Fibroblast of skin of left biceps (primary cell): Measurements from ENCODE around the gene XCL2.
"Not testable (repeated sequence)": the region's sequence is repeated elsewhere in the genome, so short reads cannot be mapped to it uniquely, and the experiment has no call there.

Experiments
- DNase-seq, 2 experiments: peaks; one replicate each; pipeline ENCODE4 v3.0.0-alpha.2; 2013; ENCODE audit warnings: low read depth in 2 of 2

XCL2 gene

DNA sequence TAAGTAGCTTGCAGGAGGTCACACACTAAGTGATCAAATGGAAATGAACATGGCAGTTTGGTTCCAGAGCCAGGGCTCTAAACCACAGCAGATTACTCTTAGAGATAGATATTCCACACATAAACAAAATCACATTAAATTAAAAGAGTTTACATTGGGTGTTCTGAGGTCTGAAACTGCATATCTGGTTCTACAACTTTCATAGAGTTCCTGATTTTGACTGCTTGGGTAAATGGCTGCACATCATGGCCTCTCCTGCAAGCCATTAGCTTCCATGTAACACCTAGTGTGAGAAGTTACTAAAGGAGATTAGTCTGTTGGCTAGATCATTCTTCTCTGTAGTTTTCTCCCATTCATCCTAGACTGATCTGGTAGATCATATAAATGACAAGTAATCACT is 12.8 kb upstream of the XCL2 start:
- DNase-seq = no peak

DNA sequence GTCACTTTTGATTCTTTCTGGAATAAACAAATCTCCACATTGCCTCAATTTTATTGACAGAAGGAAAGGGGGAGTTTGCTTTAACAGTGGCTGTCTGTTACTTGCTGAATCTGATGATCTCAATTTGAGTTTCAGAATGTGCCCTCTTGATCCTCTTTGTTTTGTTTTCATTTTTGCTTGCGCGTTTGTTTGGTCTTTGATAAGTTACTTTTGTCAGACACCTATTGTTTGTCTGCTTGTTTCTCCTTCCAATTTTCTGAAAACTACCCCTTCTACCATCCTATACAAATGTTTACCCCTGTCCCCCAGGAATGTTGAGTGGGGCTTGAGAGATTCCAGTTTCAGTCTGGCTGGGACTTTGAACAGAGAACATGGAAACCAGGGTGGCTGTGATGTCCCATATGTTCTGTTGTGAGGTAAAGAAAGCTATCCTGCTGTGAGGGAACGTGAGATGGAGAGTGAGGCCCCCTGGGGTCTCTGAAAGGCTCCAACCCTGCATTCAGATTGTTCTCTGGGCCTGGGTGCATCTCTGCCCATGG is 11.8 kb upstream of the XCL2 start:
- no peak for DNase-seq

DNA sequence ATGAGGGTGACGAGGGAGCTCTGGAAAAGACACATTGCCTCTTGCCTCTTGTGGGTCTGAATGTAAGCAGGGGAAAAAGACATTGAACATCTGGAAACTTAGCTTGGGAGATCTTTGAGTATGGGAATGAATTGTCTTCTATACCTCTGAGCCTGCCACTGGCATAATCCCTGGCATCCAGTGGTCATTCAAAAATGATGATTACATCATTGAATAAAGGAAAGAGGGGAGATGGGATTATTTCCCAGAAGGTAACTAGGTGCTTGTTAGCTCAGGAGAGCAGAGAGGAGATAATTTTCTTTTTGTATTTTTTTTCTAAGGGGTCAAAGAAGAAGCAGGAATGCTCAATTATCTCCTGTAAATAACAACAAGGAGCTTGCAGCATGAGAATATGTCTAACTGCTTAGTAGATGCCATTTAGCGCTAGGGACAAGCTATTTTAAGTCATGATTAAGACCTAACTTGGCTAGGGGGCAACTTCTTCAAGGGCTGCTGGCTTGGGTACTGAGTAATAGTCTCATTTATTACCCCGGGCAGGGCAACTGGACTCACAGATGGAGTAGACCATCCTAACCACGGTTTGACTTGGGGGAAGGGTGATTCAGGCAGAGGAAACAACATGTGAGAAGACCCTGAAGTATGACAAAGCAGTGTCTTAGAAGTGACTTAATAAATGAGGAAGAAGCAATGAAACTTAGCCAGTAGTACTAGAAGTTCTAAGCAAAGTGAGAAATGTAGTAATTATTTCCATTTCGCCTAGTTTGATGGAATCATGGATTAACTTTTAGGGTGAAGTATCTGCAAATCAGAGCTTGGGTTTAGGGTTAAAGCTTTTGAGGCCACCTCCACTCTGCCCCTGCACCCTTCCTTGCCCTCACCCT is 11.0 kb upstream of the XCL2 start:
- DNase-seq = no peak

GRCh38 chr1:168553680-168554553 is 10.1 kb upstream of the XCL2 start:
- no peak for DNase-seq

- no peak for DNase-seq
Measured at GRCh38 chr1:168552961-168553360, 9.2 kb upstream of the XCL2 start.

- DNase-seq = no peak
Measured at GRCh38 chr1:168551688-168552087, 7.9 kb upstream of the XCL2 start.

- DNase-seq = no peak
Measured at GRCh38 chr1:168550971-168551370, 7.2 kb upstream of the XCL2 start.

- not testable (repeated sequence) for DNase-seq
Measured at GRCh38 chr1:168546553-168546895, 2.7 kb upstream of the XCL2 start.

DNA sequence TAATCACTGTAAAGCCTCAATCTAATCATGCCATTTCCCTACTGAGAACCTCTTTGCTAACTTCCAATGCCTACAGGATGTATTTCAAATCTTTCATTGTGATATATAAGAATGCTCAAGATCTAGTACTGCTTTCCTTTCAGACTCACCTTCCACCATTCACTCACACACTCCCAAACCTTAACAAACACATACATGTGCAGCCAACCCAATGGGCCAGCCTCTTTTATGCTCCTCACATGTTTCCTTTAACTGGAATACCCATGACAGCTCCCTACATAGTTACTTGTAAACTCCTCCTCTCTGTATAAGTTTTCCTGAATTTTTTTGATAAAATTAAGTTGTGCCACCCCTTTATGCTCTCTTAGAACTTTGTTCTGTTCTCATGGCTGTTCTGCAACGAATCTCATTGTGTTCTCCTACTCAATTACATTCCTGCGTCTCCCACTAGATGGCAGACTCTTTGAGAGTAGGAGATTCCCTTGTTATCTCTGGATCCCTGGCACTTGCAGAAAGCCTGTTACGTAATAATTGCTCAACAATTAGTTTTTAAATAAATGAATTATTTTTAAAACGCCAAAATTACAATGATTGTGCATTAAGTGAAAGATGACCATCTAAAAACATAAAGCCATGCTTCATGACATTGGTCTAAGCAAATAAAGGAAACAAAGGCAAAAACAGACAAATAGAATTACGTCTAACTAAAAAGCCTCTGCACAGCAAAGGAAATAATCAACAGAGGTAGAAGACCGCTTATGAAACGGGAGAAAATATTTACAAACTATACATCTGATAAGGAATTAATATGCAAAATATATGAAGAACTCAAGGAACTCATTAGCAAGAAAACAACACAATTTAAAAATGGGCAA is 2.1 kb upstream of the XCL2 start:
- DNase-seq = not testable (repeated sequence)

- DNase-seq = not testable (repeated sequence)
Measured at GRCh38 chr1:168542978-168543377, 819 bp downstream of the XCL2 start.

DNA sequence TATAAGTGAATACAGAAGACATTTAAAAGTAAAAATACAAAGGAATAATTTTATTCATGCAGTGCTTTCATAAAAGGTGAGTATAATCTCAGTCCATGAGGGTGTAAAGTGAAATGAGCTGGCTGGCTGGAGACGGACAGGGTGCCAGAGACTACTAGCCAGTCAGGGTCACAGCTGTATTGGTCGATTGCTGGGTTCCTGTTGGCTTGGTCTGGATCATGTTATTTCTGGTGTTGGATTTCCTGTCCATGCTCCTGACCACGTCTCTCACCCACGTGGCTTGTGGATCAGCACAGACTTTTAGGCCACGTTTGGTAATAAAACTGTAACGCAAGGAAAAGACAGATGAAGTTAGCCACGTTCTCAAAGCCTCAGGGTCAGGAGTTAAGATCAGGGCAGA is 3.0 kb downstream of the XCL2 start:
- not testable (repeated sequence) for DNase-seq

GRCh38 chr1:168535536-168535935 is 8.3 kb downstream of the XCL2 start:
- DNase-seq = no peak

- no peak for DNase-seq
Measured at GRCh38 chr1:168531615-168532345, 12.0 kb downstream of the XCL2 start.

GRCh38 chr1:168529518-168529917 is 14.3 kb downstream of the XCL2 start:
- no peak for DNase-seq

DNA sequence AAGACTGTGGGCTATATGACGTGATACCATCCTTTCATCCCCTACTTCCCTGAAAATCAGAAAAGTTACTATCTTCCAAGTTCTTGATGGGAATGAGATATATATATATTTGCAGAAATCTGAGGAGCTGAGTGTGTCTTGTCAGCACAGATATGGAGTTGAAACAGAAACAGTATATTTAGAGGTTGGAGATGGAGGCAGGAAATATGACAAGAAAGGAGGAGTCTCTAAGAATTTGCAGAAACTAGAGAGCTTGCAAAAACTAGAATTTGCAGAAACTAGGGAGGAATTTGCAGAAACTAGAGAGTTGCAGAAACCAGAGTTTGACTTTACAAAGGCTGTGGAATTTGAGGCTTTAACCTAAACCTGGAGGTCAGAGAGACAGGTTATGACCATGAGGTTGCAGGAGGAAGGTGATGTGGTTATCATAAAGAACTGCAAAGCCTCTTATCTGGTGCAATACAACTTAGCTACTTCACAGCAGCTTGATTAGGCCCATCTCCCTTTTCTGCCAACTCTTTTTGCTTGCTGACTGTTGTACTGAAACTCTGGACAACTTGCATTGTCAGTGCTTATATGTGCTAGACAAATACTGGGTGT is 22.3 kb downstream of the XCL2 start:
- no peak for DNase-seq

DNA sequence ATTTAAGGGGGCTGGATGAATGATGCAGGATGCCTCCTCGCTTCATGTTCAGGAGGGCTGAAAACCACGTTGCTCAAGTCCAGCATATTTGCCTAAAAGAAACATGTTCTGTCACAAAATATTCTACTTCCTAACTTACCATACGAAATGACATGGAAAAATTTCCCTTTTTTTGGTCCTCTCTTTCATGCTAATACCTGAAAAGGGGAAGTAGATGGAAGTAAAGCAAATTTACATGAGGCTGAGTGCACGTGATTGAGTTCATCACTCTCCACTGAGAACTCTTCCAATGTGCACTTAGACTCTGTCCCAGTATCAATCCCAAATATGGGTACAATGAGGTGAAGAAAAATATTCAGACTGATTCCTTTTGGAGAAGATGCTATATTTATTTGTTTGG is 23.0 kb downstream of the XCL2 start:
- DNase-seq = no peak

DNA sequence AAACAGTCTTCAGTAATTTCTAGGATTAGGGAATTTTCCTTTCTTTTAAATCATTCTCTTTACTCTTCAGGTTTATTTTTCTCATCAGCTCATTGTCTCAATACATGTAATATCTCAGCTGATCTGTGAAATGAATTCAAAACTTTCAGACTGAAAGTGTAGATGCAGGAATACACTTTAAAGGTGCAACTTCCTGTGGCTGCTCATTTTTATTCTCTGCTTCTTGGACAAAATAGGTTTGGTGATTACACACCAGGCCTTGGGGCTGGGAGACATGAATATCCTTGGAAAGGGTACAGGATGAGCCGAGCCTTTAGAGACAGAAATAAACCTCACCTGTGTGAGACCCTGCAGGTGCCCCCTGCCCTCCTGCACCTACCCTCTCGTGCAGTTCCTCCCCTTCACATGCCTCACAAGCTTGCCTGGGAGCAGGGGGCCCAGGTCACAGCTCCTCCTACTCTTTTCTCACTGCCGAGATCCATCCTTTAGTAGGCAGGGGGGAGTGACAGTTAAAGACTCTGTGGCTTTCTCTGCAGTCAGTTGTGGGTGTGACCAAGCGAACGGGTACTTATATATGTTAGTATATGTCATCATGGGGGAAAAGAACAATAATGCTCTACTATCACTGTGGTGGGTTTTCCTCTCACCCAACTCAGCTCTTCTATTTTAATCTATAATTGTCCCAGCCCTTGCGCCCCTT is 23.6 kb downstream of the XCL2 start:
- DNase-seq = no peak

DNA sequence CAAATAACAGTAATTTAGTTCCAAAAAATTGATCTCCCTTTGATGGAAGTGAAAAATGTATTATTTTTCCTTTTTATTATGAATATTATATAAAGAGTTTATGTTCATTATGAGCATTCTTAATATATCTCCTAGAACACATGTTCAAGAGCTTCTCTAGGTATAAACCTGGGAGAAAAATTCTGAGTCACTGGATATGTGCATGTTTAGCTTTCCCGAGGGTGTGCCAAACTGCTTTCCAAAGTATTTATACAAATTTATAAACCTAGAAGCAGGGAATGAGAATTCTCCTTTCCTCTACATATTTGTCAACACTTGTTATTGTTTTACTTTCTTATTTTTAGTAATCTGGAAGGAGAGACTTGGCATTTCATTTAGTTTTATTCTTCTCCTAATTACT is 25.0 kb downstream of the XCL2 start:
- DNase-seq = no peak

DNA sequence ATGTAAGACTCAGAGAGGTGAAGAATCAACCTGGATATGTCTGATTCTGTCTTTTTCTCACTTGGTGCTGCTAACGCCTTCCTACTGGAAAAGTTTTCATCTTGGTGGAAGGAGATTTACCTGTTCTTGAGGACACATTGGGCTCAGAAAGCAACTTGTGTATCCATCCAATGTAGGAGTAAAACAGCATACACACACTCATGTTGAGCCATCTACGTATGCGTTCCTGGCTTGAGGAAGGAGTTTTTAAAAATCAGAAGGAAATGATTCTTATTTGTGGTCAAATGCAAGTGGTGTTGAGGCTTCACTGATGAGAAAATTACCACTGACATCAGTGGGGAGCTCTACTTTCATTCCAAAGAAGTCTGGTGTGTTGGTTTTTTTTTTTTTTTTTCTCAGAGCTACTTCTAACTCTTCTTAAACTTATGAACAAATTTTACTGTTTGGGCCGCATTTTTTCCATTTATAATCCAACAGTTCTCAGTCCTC is 25.6 kb downstream of the XCL2 start:
- DNase-seq = no peak

GRCh38 chr1:168514455-168514854 is 29.3 kb downstream of the XCL2 start:
- DNase-seq = no peak
